GM19043 (cell line): ENCODE data around the gene RPS10.
"Not testable (repeated sequence)": the region's sequence is repeated elsewhere in the genome, so short reads cannot be mapped to it uniquely, and the experiment has no call there.

Source experiments
- ATAC-seq: cut with Tn5 transposase; IDR thresholded peaks from one replicate; pipeline ENCODE4 v1.9.1; 2021; ENCODE audit warnings: low read depth; ENCODE audit not compliant: unreplicated experiment

RPS10 gene

DNA sequence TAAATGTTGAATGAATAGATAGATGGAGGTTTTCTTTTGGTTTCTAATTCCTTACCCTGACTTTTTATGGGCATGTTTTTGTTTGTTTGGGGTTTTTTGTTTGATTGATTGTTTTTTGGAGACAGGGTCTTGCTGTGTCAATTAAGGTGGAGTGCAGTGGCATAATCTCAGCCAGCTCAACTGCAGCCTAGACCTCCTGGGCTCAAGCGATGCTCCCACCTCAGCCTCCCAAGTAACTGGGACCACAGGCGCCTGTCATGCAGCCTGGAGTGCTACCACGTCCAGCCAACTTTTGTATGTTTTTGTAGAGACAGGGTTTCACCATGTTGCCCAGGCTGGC, 31.9 kb downstream of the RPS10 start:
- no peak for ATAC-seq

DNA sequence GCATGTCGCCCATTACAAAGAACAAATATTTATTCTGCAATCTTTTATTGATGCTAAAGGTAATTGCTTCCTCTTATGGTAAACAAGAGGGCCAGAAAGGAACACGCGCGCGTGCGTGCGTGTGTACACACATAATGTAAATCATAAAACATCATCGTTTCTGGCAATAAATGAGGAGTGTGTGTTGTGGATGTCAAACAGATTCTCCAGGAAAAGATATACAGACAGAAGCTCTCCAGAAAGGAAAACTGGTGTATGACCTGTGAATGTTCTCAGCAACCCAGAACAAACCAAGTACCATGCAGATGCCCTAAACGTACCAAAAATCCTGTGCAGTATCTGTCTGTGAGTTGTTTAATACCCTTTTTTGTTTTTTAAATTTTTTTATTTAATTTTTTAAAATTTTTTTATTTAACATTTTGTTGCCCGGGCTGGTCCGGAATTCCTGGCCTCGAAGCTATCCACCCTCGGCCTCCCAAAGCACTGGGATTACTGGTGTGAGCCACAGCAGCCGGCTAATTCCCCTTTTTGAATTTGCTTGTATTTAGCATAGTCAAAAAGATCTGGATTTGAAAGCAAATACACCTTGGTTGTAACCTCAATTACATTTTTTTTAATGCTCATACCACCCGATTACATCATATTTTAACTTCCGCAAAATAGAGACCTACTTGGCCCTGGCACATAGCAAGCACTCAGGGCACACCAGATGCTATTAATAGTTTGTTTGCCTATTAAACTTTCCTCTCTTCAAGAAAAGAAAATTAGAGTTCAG, 32.5 kb downstream of the RPS10 start:
- no peak for ATAC-seq

DNA sequence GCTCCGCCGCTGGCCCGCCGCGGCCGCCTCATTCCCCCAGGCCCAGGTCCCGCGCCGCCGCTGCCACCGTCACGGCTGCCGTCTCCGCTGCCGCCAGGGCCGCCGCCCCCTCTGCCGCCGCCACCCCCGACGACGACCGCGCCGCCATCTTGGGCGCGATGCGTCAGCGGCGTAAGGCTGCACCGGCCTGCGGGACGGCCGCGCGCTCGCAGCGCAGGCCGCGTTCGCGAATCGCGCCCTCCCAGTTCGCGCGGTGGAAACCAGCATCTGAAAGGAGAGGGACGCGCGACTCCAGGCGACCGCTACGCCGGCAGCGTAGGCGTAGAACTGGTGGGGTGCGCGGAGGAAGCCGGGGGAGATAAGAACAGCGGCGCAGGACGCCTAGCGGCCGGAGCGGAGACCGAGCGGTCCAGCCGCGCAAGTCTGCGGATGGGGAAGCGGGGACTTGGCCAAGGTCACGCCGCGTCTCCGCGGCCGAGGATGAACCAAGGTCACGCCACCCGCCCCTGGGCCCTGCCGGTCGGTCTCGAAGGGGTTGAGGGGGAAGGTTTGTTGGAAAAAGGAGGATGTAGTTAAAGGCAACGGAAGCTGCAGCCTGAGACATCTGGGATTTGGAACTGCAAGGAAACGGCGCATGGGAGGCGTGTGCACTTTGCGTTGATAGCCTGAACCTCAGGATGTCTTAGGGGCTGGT, 33.2 kb downstream of the RPS10 start, which contains the start of gene NUDT3:
NUDT3 (minus strand) TSS at position 173 of the 694 bp plus-strand sequence. CDS start 307 bp downstream, outside the sequence.
- ATAC-seq = peak; percentile 82

DNA sequence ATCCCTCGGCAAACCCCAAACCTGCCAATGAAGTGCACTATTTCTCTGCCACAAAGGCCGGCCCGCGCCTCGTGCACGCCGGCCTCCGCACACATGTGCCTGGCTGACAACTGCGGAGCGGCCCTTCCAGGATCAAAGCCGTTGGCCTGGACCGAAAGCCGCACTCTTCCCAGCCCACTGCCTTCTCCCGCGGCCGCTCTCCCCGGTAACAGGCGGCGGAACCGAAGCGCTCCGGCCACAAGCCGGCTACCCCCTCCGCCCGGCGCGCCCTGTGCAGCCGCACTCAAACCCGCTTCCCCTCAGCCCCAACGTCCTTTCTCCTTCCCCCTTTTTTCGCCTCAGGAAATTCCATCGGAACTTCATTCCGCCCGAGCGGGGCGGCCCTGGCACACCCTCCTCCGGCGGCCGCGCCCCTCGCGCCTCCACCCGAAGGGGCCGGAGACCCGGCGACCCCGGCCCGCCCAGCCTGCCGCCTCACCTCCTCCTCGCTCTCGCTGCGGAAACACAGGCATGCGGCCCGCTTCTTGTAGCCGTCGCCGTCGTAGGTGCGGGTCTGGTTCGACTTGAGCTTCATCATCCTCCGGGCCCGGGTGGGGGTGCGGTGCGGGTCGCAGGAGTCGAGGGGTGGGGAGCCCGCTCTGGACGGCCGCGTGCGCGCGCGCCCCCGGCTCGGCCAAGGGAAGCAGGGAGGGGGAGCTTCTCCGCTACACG, 33.9 kb downstream of the RPS10 start:
- ATAC-seq = peak; percentile 19

DNA sequence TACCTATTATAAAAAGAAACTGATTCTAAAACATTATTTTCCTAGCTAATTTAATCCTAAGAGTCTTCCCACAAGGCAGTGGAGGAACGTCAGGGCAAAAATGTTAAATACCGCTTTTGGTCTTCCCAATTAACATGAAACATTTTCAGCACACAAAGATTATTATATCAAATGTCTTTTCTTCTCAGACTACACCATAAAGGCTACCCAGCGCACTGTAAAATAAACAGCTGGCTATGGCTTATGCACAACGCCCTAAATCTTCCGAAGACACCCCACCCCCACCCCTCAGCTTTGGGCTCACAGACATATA, 34.4 kb downstream of the RPS10 start:
- no peak for ATAC-seq

DNA sequence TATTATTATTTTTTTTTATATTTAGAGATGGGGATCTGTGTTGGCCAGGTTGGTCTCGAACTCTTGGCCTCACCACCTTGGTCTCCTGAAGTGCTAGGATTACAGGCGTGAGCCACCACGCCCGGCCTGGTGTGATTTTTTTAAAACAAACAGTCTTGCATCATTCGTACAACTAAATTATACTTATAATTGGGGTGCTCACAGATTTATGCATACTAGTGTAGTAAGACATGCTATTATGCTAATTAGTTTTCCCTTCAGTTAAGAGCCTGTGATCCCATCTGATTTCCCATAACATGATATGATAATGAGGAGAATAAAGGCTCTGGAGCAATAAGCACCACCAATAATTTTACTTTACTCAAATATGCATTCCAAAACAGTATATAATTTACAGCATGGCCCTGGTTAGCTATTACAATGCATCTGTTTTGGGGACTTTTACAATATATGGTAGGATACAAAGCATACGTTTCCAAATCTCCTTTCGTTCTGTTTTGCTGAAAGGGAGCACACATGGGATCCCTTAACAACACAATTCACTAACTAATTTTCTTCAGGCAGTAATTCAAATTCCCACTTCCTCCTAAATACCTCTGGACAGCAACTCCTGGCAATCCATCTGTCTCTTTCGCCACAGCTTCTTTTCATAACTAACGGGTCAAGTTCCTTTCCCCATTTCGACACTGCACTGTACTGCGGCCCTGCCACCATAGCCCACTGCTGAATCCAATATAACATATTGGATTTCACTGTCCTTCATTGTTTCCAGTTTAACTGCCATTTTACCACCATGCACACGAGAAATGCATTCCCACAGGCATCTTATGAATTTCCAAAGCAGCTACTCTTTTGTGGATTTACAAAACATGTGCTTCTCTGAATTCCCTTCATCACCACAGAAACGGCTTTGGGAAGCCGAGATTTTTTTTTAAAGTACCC, 35.1 kb downstream of the RPS10 start:
- ATAC-seq = no peak

DNA sequence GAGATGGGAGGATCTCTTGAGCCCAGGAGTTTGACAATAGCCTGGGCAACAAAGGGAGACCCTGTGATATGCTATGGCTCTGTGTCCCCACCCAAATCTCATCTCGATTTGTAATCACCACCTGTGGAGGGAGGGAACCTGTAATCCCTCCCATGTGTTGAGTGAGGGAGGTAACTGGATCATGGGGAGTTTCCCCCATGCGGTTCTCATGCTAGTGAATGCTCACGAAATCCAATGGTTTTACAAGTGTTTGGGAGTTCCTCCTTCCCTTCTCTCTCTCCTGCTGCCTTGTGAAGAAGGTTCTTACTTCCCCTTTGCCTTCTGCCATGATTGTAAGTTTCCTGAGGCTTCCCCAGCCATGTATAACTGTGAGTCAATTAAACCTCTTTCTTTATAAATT, 36.8 kb downstream of the RPS10 start:
- no peak for ATAC-seq

DNA sequence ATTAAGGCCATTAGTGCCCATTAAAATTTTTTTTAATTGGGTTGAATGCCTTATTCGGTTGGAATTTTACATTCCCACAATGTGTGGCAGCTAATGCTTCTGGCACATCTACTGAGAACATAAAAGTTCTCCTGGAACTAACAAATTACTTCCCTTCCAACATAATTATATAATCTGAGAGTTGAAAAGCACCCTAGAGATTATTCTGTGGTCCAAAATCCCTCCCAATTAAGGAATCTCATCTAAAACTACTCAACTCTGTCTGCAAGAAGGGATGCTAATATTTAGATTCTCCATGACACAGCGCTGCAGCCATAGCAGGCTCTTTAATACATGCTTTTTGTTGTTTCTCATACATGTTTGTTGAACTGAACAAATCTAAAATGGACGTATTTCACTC, 37.4 kb downstream of the RPS10 start:
- no peak for ATAC-seq

DNA sequence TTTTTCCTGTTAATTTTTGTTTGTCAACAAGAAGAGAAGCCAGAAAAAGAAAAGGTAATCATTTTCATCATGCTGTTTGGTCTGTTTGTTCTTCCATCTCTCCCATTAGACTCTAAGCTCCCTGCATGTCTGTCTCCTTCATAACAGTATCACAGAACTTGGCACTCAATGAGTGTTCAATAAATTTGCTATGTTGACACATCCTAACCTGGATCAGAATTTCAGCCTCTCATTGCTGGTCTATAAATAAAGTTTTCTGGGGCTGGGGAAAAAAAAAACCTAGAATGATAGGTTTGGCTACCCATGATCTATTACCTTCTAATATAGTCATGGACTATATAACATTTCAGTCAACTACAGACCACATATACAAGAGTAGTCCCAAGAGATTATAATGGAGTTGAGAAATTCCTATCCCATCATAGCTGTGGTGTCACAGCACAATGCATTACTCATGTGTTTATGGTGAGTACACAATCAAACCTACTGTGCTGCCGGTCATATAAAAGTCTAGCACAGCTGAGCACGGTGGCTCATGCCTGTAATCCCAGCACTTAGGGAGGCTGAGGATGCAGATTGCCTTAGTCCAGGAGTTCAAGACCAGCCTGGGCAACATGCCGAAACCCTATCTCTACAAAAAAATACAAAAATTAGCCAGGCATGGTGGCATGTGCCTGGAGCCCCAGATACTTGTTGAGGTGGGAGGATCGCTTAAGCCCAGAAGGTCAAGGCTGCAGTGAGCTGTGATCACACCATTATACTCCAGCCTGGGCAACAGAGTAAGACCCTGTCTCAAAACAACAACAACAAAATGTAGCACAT, 39.3 kb downstream of the RPS10 start:
- no peak for ATAC-seq

DNA sequence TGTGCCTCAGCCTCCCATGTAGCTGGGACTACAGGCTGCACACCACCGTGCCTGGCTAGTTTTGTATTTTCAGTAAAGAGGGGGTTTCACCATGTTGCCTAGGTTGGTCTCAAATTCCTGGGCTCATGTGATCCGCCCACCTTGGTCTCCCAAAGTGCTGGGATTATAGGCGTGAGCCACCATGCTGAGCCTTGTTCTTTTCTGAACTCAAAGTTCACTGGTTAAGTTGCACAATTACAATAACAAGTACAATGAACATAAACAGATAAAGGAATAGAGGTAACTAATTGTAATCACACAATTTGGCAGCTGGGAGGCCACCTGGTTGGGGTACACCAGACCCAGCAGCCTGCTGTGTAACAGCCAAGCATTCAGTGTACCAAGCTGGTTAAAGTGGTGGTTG, 40.1 kb downstream of the RPS10 start:
- ATAC-seq = no peak

DNA sequence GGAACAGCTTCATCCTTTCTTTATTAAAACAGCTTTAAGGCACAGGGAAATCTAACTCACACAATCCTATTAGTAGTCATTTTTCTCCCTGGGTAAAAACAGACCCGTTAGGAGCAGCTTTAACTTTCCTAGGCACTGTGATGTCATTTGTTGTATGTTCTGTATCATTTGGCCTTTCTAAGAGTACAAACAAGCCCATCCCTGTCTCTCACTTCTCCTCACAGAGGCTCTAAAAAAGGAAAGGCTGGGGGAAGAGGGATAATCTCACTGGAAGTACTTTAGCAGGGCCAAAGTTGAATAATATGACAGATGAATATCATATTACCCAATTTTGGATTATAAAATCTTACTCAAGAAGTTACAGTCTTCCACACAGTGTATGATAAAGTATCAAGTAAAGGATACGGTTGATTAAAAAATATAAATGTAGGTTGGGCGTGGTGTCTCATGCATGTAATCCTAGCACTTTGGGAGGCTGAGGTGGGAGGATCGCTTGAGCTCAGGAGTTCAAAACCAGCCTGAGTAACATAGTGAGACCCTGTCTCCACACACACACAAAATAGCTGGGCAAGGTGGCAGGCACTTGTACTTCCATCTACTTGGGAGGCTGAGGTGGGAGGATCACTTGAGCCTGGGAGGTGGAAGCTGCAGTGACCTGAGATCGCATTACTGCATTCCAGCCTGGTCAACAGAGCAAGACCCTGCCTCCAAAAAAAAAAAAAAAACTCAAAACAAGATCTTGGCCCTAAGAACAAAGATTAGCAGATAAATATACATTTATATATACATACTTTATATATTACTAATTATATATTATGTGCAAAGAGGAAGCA, 41.3 kb downstream of the RPS10 start:
- ATAC-seq = no peak

DNA sequence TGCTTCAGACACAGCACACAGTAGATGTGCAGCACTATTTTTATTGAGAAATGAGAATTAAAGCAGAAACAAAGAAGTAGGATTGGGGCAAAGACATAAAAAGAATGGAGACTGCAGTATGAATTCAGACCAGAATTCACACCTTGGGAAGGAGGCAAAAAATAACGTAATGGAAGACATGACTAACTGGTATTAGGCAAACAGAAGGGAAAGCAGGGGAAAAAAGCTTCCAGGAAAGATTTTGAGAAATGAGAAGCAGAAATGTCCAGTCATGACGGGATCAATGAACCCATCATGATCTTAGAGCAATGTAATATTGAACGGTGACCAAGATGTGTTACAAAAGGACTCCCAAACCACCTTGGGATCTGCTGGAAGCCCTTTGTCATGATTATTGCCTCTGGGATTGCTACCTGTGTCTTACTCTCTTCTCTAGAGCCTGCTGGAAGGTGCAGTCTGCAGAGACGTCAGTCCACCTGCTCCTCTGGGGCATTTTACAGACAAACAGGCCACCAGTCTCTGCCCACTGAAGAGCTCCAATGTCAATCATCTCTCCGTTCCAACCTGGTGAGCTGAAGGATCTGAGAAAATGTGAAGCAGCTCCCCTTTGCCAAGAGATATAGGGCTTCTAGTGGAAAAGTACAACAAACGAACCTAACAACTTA, 42.1 kb downstream of the RPS10 start:
- ATAC-seq = no peak

DNA sequence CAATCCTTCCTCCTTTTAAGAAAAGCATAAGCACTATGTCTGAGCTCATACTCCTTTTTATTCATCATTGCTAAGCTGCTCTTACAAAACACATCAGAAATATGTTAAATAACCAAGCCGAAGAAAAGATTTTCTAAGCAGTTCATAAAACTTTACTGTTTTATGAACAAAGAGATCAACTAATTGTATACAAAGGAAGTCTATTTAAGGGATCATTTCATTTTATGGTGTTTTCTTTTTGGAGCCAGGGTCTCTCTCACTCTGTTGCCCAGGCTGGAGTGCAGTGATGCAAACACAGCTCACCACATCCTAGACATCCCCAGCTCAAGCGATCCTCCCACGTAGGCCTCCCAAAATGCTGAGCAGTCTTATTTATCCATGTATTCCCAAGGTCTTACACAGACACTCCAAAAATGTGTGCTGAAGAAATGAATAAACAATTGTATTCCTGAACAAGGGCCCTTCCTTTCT, 42.7 kb downstream of the RPS10 start:
- no peak for ATAC-seq

DNA sequence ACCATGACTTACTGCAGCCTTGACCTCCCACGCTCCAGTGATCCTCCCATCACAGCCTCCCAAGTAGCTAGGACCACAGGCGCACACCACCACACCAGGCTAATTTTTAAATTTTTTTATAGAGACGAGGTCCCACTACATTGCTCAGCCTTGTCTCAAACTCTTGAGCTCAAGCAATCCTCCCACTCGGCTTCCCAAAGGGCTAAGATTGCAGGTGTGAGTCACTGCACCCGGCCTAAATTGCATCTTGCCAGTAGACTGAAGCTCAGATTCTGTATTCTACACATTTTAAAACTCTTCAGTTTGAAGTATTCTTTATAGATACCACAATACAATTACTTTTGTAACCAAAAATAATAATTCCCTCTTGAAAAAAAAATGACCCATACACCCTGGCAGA, 44.8 kb downstream of the RPS10 start:
- ATAC-seq = no peak

DNA sequence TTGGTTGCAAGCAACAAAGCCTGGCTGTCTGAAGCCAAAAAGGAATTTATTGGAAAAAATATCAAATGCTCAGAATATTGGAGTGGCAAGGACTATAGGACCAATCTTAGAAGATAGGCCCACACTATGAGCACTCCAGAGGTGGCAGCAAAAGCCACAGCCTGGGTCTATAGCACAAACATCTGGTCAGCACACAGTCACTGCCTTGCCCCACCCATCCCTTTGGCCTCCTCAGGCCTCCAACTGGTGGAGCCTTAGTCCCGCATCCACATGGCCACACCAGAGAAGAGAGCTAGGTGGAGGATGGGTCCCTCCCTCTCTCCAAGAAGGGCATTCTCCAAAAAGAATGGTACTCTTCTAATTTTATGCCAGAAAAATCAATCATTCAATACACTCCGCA, 47.4 kb downstream of the RPS10 start:
- ATAC-seq = no peak

DNA sequence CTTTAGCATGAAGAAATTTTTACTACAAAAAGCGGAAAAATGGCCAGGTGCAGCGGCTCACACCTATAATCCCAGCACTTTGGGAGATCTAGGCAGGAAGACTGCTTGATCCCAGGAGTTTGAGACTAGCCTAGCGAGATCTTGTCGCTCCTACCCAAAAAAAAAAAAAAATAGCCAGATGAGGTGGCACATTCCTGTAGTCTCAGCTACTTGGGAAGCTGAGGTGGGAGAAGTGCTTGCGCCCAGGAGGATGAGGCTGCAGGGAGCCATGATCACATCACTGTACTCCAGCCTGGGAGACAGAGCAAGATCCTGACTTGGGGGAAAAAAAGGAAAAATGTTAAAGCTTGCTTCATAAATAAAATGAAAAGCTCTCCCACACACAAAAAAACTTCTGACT, 47.9 kb downstream of the RPS10 start:
- ATAC-seq = no peak

DNA sequence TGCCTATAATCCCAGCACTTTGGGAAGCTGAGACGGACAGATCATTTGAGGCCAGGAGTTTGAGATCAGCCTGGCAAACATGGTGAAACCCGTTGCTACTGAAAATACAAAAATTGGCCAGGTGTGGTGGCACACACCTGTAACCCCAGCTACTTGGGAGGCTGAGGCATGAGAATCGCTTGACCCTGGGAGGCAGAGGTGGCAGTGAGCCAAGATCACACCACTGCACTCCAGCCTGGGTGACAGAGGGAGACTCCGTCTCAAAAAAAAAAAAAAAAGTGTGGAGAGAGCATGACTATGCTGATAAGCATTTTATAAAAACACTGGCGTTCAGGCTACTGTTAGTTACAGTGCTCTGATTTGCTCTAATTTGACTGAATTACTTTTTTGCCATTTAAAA, 48.3 kb downstream of the RPS10 start:
- not testable (repeated sequence) for ATAC-seq

DNA sequence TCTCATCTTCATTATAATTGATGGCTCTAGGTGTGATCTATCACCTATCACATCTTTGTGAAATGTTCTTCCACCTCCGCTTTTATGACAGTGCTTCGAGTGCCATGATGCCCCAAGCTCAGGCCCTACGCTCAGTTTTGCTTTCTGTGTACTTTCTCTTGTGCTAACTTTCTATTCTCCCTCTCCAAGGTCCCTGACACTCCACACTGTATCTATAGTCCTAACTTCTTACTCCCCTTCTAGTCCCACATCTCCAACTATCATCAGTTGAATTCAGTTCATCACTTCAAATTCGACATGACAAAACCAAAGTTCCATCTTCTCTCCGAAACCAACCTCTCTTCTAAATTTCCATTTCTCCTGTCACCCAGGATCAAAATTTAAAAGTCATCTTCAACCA, 50.0 kb downstream of the RPS10 start:
- ATAC-seq = no peak
